ENCODE results near the gene PUDP. TPM values are rescaled to one million over a fixed set of nuclear protein-coding genes. Genes with fewer than 3 reads are reported as not detected.
A peak's percentile ranks its signal among the peaks of the same experiment; 100 is the strongest.

Gene PUDP
- total RNA-seq, 1 donor from 2014 or later = 63.6 TPM

- Mint-ChIP-seq H3K36me3 (peaks cover 40% of the 10 kb centered on the region), H3K27me3 (no peaks in the 10 kb centered on the region), H3K27ac (no peak overlapping the region), H3K4me1 (ENCODE audit: unreplicated experiment) (peaks cover 26% of the 10 kb centered on the region), H3K4me3 (no peak overlapping the region), H3K9me3 (peaks cover 12% of the 10 kb centered on the region)
- DNase-seq (ENCODE audit: extremely low spot score, unreplicated experiment) = no peak
- no peak for TF ChIP-seq CTCF (conservative IDR thresholded peaks at IDR 0.05)
These were observed 31.9 kb downstream of the PUDP start for GRCh38 chrX:7116081-7116480.

- Mint-ChIP-seq H3K36me3 (peaks cover 40% of the 10 kb centered on the region), H3K4me3 (no peak overlapping the region), H3K9me3 (peaks cover 12% of the 10 kb centered on the region), H3K27me3 (no peaks in the 10 kb centered on the region), H3K4me1 (ENCODE audit: unreplicated experiment) (peaks cover 26% of the 10 kb centered on the region), H3K27ac (no peak overlapping the region)
- DNase-seq (ENCODE audit: extremely low spot score, unreplicated experiment) = no peak
- no peak for TF ChIP-seq CTCF (conservative IDR thresholded peaks at IDR 0.05)
These were observed 32.4 kb downstream of the PUDP start for GRCh38 chrX:7115557-7115956.

- TF ChIP-seq CTCF (conservative IDR thresholded peaks at IDR 0.05) = no peak
- Mint-ChIP-seq H3K27me3 (no peaks in the 10 kb centered on the region), H3K4me1 (ENCODE audit: unreplicated experiment) (peaks cover 33% of the 10 kb centered on the region), H3K27ac (no peak overlapping the region), H3K36me3 (peaks cover 27% of the 10 kb centered on the region), H3K4me3 (no peak overlapping the region), H3K9me3 (peaks cover 7% of the 10 kb centered on the region)
- DNase-seq (ENCODE audit: extremely low spot score, unreplicated experiment) = no peak
These were observed 35.9 kb downstream of the PUDP start for GRCh38 chrX:7112071-7112470.

- DNase-seq (ENCODE audit: extremely low spot score, unreplicated experiment) = no peak
- Mint-ChIP-seq H3K9me3 (peaks cover 4% of the 10 kb centered on the region), H3K4me1 (ENCODE audit: unreplicated experiment) (peaks cover 28% of the 10 kb centered on the region), H3K27me3 (no peaks in the 10 kb centered on the region), H3K4me3 (no peak overlapping the region), H3K27ac (no peak overlapping the region), H3K36me3 (peaks cover 23% of the 10 kb centered on the region)
- no peak for TF ChIP-seq CTCF (conservative IDR thresholded peaks at IDR 0.05)
These were observed 36.4 kb downstream of the PUDP start for GRCh38 chrX:7111518-7111917.

- no peak for DNase-seq (ENCODE audit: extremely low spot score, unreplicated experiment)
- Mint-ChIP-seq H3K36me3 (peaks cover 22% of the 10 kb centered on the region), H3K4me3 (no peak overlapping the region), H3K4me1 (ENCODE audit: unreplicated experiment) (peaks cover 27% of the 10 kb centered on the region), H3K9me3 (peaks cover 4% of the 10 kb centered on the region), H3K27me3 (no peaks in the 10 kb centered on the region), H3K27ac (peak overlapping the region; percentile 53)
- no peak for TF ChIP-seq CTCF (conservative IDR thresholded peaks at IDR 0.05)
These were observed 37.1 kb downstream of the PUDP start for GRCh38 chrX:7110821-7111276.
